HEK293 (cell line): ENCODE data around the gene DNTTIP2.
"Not testable (repeated sequence)": the region's sequence is repeated elsewhere in the genome, so short reads cannot be mapped to it uniquely, and the experiment has no call there.

Experiments used
- CTCF ChIA-PET: fragments of 350-600 bp; formaldehyde crosslinking; extraction: SDS; loops from one replicate; lab custom pipeline; 2021; ENCODE audit warnings: antibody characterized with exemption; lab: Yijun Ruan, JAX
- POLR2A ChIA-PET: fragments of 300-600 bp; formaldehyde crosslinking; extraction: SDS; loops from one replicate; lab custom pipeline; 2020; ENCODE audit warnings: antibody characterized with exemption, inconsistent platforms; lab: Yijun Ruan, JAX
- H3K27ac ChIP-seq: fragments of 200-500 bp; sonication (Bioruptor generic); 2 replicates; pipeline ENCODE4 v1.5.1; 2014; ENCODE audit warnings: low read depth, low read length, control low read depth, inconsistent platforms; ENCODE audit errors: extremely low read depth
- H3K36me3 ChIP-seq, 2 experiments: fragments of 200-500 bp in 1 of 2; sonication (Bioruptor generic) in 1 of 2; 1 replicate in 1 of 2; 2 replicates in 1 of 2; pipeline ENCODE4 v1.5.1; 2014 to 2017; ENCODE audit warnings: inconsistent platforms in 2 of 2, low read length in 2 of 2; ENCODE audit not compliant: control insufficient read depth in 2 of 2, insufficient read depth in 1 of 2
- H3K4me1 ChIP-seq: fragments of 200-500 bp; sonication (Bioruptor generic); 2 replicates; pipeline ENCODE4 v1.5.1; 2014; ENCODE audit warnings: mild to moderate bottlenecking, low read length, inconsistent platforms; ENCODE audit not compliant: control insufficient read depth, insufficient read depth
- H3K4me3 ChIP-seq: 2 replicates; pipeline ENCODE4 v1.5.1; 2011; ENCODE audit warnings: low read depth, mild to moderate bottlenecking, control low read depth, low read length, moderate library complexity
- H3K9me3 ChIP-seq: fragments of 200-500 bp; sonication (Bioruptor generic); 2 replicates; pipeline ENCODE4 v1.5.1; 2014; ENCODE audit warnings: low read depth, low read length, inconsistent platforms; ENCODE audit not compliant: control insufficient read depth, insufficient read depth
- KLF1 ChIP-seq: fragments of 450-650 bp; formaldehyde crosslinking; IDR thresholded peaks from 2 replicates; pipeline ENCODE4 v1.5.1; 2016; ENCODE audit warnings: missing biosample characterization, missing genetic modification characterization
- OSR2 ChIP-seq: fragments of 450-650 bp; formaldehyde crosslinking; IDR thresholded peaks from 2 replicates; pipeline ENCODE4 v1.5.1; 2016; ENCODE audit warnings: missing biosample characterization, missing genetic modification characterization
- ZBTB7A ChIP-seq: fragments of 450-650 bp; formaldehyde crosslinking; IDR thresholded peaks from 2 replicates; pipeline ENCODE4 v1.5.1; 2016; ENCODE audit warnings: low read depth, missing biosample characterization, missing genetic modification characterization
- ZFP41 ChIP-seq: fragments of 450-650 bp; formaldehyde crosslinking; IDR thresholded peaks from 2 replicates; pipeline ENCODE4 v1.5.1; 2016; ENCODE audit warnings: missing biosample characterization, missing genetic modification characterization, borderline replicate concordance
- ZNF114 ChIP-seq: fragments of 450-650 bp; formaldehyde crosslinking; IDR thresholded peaks from 2 replicates; pipeline ENCODE4 v1.5.0; 2017; ENCODE audit warnings: missing biosample characterization, missing genetic modification characterization
- ZNF121 ChIP-seq: fragments of 450-650 bp; formaldehyde crosslinking; IDR thresholded peaks from 2 replicates; pipeline ENCODE4 v1.5.1; 2016; ENCODE audit warnings: missing biosample characterization, missing genetic modification characterization
- ZNF146 ChIP-seq: fragments of 450-650 bp; formaldehyde crosslinking; IDR thresholded peaks from 2 replicates; pipeline ENCODE4 v1.5.1; 2016; ENCODE audit warnings: missing biosample characterization, missing genetic modification characterization
- ZNF157 ChIP-seq: fragments of 450-650 bp; formaldehyde crosslinking; IDR thresholded peaks from 2 replicates; pipeline ENCODE4 v1.5.1; 2016; ENCODE audit warnings: missing biosample characterization, missing genetic modification characterization
- ZNF19 ChIP-seq: fragments of 450-650 bp; formaldehyde crosslinking; IDR thresholded peaks from 2 replicates; pipeline ENCODE4; 2016; ENCODE audit warnings: missing biosample characterization, missing genetic modification characterization, low read depth
- ZNF248 ChIP-seq: fragments of 450-650 bp; formaldehyde crosslinking; IDR thresholded peaks from 2 replicates; pipeline ENCODE4 v1.5.1; 2017; ENCODE audit warnings: missing biosample characterization, missing genetic modification characterization
- ZNF335 ChIP-seq: fragments of 450-650 bp; formaldehyde crosslinking; conservative IDR thresholded peaks from 2 replicates; pipeline ENCODE4 v1.5.1; 2016; ENCODE audit warnings: missing biosample characterization, missing genetic modification characterization
- ZNF416 ChIP-seq: fragments of 450-650 bp; formaldehyde crosslinking; IDR thresholded peaks from 2 replicates; pipeline ENCODE4 v1.5.1; 2016; ENCODE audit warnings: missing biosample characterization, missing genetic modification characterization
- ZNF510 ChIP-seq: fragments of 450-650 bp; formaldehyde crosslinking; IDR thresholded peaks from 2 replicates; pipeline ENCODE4 v1.5.1; 2018; ENCODE audit warnings: mild to moderate bottlenecking, missing genetic modification characterization, missing biosample characterization; ENCODE audit not compliant: insufficient replicate concordance
- ZNF596 ChIP-seq: fragments of 450-650 bp; IDR thresholded peaks from 2 replicates; pipeline ENCODE4 v1.5.0; 2018; ENCODE audit warnings: missing biosample characterization, mild to moderate bottlenecking, missing genetic modification characterization, moderate library complexity
- ZNF654 ChIP-seq: fragments of 450-650 bp; formaldehyde crosslinking; IDR thresholded peaks from 2 replicates; pipeline ENCODE4 v1.5.1; 2016; ENCODE audit warnings: low read depth, missing biosample characterization, missing genetic modification characterization
- ZNF670 ChIP-seq: fragments of 450-650 bp; formaldehyde crosslinking; IDR thresholded peaks from 2 replicates; pipeline ENCODE4 v1.5.1; 2016; ENCODE audit warnings: missing biosample characterization, missing genetic modification characterization, low read depth
- ZNF792 ChIP-seq: fragments of 450-650 bp; formaldehyde crosslinking; IDR thresholded peaks from 2 replicates; pipeline ENCODE4 v1.5.1; 2016; ENCODE audit warnings: missing biosample characterization, missing genetic modification characterization
- ZXDB ChIP-seq: fragments of 450-650 bp; formaldehyde crosslinking; IDR thresholded peaks from 2 replicates; pipeline ENCODE4 v1.5.1; 2016; ENCODE audit warnings: missing biosample characterization, missing genetic modification characterization
- TF ChIP-seq, protein P1 (sequence below): fragments of 450-650 bp; formaldehyde crosslinking; IDR thresholded peaks from 2 replicates; pipeline ENCODE4 v1.5.1; 2016; ENCODE audit warnings: missing biosample characterization, missing genetic modification characterization
- TF ChIP-seq, protein P2 (sequence below): fragments of 450-650 bp; formaldehyde crosslinking; IDR thresholded peaks from 2 replicates; pipeline ENCODE4 v1.5.1; 2016; ENCODE audit warnings: missing biosample characterization, missing genetic modification characterization
- TF ChIP-seq, protein P3 (sequence below): fragments of 450-650 bp; formaldehyde crosslinking; IDR thresholded peaks from 2 replicates; pipeline ENCODE4; 2016; ENCODE audit warnings: missing biosample characterization, missing genetic modification characterization
- TF ChIP-seq, protein P4 (sequence below): fragments of 450-650 bp; formaldehyde crosslinking; IDR thresholded peaks from 2 replicates; pipeline ENCODE4 v1.5.1; 2016; ENCODE audit warnings: missing biosample characterization, missing genetic modification characterization

DNTTIP2 gene

DNA sequence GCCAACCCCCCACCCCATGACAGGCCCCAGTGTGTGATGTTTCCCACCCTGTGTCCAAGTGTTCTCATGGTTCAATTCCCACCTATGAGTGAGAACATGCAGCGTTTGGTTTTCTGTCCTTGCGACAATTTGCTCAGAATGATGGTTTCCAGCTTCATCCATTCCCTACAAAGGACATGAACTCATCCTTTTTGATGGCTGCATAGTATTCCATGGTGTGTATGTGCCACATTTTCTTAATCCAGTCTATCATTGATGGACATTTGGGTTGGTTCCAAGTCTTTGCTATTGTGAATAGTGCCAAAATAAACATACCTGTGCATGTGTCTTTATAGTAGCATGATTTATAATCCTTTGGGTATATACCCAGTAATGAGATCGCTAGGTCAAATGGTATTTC is 31.9 kb upstream of the DNTTIP2 start:
- H3K36me3 ChIP-seq, H3K9me3 ChIP-seq, H3K4me3 ChIP-seq, POLR2A ChIA-PET, H3K27ac ChIP-seq: not testable (repeated sequence)
- CTCF ChIA-PET: interaction anchor here (1.1 to 2.2 kb wide), 6 partner anchors 8 to 58 kb away, joined by 4 to 20 read pairs (median 8); no protein-coding TSS in a partner anchor
- TF ChIP-seq ZNF146 (tag by site-specific recombination): peak; percentile 98
- TF ChIP-seq, protein P1, sequence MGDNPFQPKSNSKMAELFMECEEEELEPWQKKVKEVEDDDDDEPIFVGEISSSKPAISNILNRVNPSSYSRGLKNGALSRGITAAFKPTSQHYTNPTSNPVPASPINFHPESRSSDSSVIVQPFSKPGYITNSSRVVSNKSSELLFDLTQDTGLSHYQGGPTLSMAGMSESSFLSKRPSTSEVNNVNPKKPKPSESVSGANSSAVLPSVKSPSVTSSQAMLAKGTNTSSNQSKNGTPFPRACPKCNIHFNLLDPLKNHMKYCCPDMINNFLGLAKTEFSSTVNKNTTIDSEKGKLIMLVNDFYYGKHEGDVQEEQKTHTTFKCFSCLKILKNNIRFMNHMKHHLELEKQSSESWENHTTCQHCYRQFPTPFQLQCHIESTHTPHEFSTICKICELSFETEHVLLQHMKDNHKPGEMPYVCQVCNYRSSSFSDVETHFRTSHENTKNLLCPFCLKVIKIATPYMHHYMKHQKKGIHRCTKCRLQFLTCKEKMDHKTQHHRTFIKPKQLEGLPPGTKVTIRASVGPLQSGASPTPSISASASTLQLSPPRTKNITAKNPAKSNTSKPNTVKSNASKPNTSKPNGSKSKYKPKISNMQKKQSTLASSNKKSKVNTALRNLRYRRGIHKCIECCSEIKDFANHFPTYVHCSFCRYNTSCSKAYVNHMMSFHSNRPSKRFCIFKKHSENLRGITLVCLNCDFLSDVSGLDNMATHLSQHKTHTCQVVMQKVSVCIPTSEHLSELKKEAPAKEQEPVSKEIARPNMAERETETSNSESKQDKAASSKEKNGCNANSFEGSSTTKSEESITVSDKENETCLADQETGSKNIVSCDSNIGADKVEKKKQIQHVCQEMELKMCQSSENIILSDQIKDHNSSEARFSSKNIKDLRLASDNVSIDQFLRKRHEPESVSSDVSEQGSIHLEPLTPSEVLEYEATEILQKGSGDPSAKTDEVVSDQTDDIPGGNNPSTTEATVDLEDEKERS (tag by site-specific recombination): peak; percentile 95
- TF ChIP-seq, protein P2, sequence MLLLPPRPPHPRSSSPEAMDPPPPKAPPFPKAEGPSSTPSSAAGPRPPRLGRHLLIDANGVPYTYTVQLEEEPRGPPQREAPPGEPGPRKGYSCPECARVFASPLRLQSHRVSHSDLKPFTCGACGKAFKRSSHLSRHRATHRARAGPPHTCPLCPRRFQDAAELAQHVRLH (tag by site-specific recombination): peak; percentile 81
- H3K4me1 ChIP-seq: peaks cover 14% of the 10 kb centered on the region

DNA sequence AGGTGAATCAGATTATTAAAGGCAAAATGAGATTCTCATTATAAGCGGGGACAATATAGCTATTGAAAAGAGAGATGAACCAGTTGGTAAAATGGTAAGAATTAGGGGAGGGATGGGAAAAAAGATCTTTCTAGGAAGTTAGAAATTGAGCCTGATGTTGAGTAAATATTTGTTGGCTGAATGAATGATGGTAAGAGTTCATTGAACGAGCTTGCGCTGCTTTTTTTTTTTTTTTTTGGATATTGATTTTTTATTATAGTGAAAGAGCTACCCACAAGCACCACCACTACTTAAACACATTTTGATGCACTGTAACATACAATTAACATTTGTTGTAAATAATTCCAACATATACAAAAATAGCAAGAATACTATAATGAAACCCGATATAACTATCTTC is 31.3 kb upstream of the DNTTIP2 start:
- CTCF ChIA-PET: interaction anchor here (0.6 to 2.2 kb wide), 27 partner anchors 9 to 605 kb away, joined by 3 to 20 read pairs (median 4); no protein-coding TSS in a partner anchor
- POLR2A ChIA-PET: interaction anchor here (1.0 to 1.4 kb wide), 2 partner anchors 13 to 31 kb away, joined by 4 to 6 read pairs; partner anchors contain the start of gene DNTTIP2
- no peak overlapping the region for H3K27ac ChIP-seq
- H3K4me1 ChIP-seq: peaks cover 17% of the 10 kb centered on the region
- no peak overlapping the region for H3K4me3 ChIP-seq
- H3K36me3 ChIP-seq: no peaks in the 10 kb centered on the region
- TF ChIP-seq ZNF670 (tag by site-specific recombination): no peak
- no peak for TF ChIP-seq ZFP41 (tag by site-specific recombination)
- no peak for TF ChIP-seq ZBTB7A
- TF ChIP-seq ZNF510 (tag by site-specific recombination): no peak
- TF ChIP-seq ZNF792: no peak
- TF ChIP-seq, protein P3, sequence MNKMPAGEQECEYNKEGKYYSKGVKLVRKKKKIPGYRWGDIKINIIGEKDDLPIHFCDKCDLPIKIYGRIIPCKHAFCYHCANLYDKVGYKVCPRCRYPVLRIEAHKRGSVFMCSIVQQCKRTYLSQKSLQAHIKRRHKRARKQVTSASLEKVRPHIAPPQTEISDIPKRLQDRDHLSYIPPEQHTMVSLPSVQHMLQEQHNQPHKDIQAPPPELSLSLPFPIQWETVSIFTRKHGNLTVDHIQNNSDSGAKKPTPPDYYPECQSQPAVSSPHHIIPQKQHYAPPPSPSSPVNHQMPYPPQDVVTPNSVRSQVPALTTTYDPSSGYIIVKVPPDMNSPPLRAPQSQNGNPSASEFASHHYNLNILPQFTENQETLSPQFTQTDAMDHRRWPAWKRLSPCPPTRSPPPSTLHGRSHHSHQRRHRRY (tag by site-specific recombination): no peak
- TF ChIP-seq, protein P4, sequence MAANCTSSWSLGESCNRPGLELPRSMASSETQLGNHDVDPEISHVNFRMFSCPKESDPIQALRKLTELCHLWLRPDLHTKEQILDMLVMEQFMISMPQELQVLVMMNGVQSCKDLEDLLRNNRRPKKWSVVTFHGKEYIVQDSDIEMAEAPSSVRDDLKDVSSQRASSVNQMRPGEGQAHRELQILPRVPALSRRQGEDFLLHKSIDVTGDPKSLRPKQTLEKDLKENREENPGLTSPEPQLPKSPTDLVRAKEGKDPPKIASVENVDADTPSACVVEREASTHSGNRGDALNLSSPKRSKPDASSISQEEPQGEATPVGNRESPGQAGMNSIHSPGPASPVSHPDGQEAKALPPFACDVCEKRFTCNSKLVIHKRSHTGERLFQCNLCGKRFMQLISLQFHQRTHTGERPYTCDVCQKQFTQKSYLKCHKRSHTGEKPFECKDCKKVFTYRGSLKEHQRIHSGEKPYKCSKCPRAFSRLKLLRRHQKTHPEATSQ: no peak
- no peak for TF ChIP-seq ZNF114 (tag by site-specific recombination)
- no peak for TF ChIP-seq ZNF596 (tag by site-specific recombination)
- no peak for TF ChIP-seq ZNF157
- no peak for TF ChIP-seq ZNF248 (tag by site-specific recombination)
- no peak for TF ChIP-seq KLF1 (tag by site-specific recombination)
- TF ChIP-seq ZNF121 (tag by site-specific recombination): no peak
- TF ChIP-seq ZNF335: no peak
- no peak for TF ChIP-seq ZNF416 (tag by site-specific recombination)
- no peak for TF ChIP-seq ZNF19
- TF ChIP-seq ZXDB (tag by site-specific recombination): no peak
- no peak for TF ChIP-seq ZNF654 (tag by site-specific recombination)
- no peak for TF ChIP-seq OSR2 (tag by site-specific recombination)
- TF ChIP-seq, all 188 proteins: peak for 0
- no peaks in the 10 kb centered on the region for H3K9me3 ChIP-seq
